Caco-2 (cell line): Measurements from ENCODE around the gene FAM83E. TPM values are rescaled to one million over a fixed set of nuclear protein-coding genes. Genes with fewer than 3 reads are reported as not detected.

Experiments used
- BruUV-seq: library from RNA; stranded (reverse); fragments of 400-500 nt; replicated peaks from 2 replicates; lab custom pipeline; 2021; lab: Mats Ljungman, UMichigan
- CTCF ChIA-PET: fragments of 300-600 bp; sonication (Branson Sonifier 250); formaldehyde crosslinking; loops from one replicate; lab custom pipeline; 2022; ENCODE audit warnings: antibody characterized with exemption; lab: Charles Lee
- POLR2A ChIA-PET: fragments of 300-600 bp; sonication (Branson Sonifier 250); formaldehyde crosslinking; loops from one replicate; lab custom pipeline; 2022; ENCODE audit warnings: antibody characterized with exemption; lab: Charles Lee
- DNase-seq, 2 experiments: peaks; one replicate each; pipeline versions ENCODE4 v3.0.0 to v3.0.0-alpha.2; 2020 to 2022
- H3K27me3 ChIP-seq: replicated peaks from 2 replicates; pipeline ENCODE4 v1.6.0; 2011; ENCODE audit warnings: low read length; ENCODE audit not compliant: control insufficient read depth, insufficient read depth
- H3K36me3 ChIP-seq: 2 replicates; pipeline ENCODE4 v1.5.1; 2011; ENCODE audit warnings: low read length; ENCODE audit not compliant: control insufficient read depth, insufficient read depth
- H3K4me1 ChIP-seq: fragments of 250-450 bp; sonication (Bioruptor Pico); 2 replicates; pipeline ENCODE4 v1.5.1; 2020; ENCODE audit warnings: mild to moderate bottlenecking
- H3K4me3 ChIP-seq: 2 replicates; pipeline ENCODE4 v1.5.1; 2011; ENCODE audit warnings: low read depth, mild to moderate bottlenecking, control low read depth, low read length
- H3K9me3 ChIP-seq: fragments of 250-450 bp; sonication (Bioruptor Pico); 2 replicates; pipeline ENCODE4 v1.5.1; 2020; ENCODE audit warnings: mild to moderate bottlenecking, moderate library complexity
- H3K27ac Mint-ChIP-seq: one replicate; pipeline ENCODE4 v1.8.0; 2022; ENCODE audit warnings: mixed read lengths; ENCODE audit not compliant: unreplicated experiment
- H3K27me3 Mint-ChIP-seq: one replicate; pipeline ENCODE4 v1.8.0; 2022; ENCODE audit warnings: mixed read lengths; ENCODE audit not compliant: insufficient read depth, unreplicated experiment
- H3K36me3 Mint-ChIP-seq: one replicate; pipeline ENCODE4 v1.8.0; 2022; ENCODE audit warnings: mild to moderate bottlenecking, mixed read lengths; ENCODE audit not compliant: insufficient read depth, unreplicated experiment
- H3K4me1 Mint-ChIP-seq: one replicate; pipeline ENCODE4 v1.8.0; 2022; ENCODE audit warnings: low read depth, mixed read lengths; ENCODE audit not compliant: unreplicated experiment
- H3K4me3 Mint-ChIP-seq: one replicate; pipeline ENCODE4 v1.8.0; 2022; ENCODE audit warnings: mild to moderate bottlenecking, moderate library complexity, mixed read lengths; ENCODE audit not compliant: unreplicated experiment
- H3K9me3 Mint-ChIP-seq: one replicate; pipeline ENCODE4 v1.8.0; 2022; ENCODE audit warnings: mixed read lengths; ENCODE audit not compliant: unreplicated experiment
- CTCF ChIP-seq, 2 experiments: fragments of 200-600 bp in 1 of 2; IDR thresholded peaks; 1 replicate in 1 of 2; 2 replicates in 1 of 2; pipeline versions ENCODE4 v1.5.1 to v1.8.0; 2011 to 2022; ENCODE audit warnings: antibody characterized with exemption in 1 of 2, control low read depth in 1 of 2, inconsistent platforms in 1 of 2, low read depth in 1 of 2, low read length in 1 of 2, mild to moderate bottlenecking in 1 of 2, moderate library complexity in 1 of 2; ENCODE audit not compliant: insufficient read depth in 1 of 2, severe bottlenecking in 1 of 2, unreplicated experiment in 1 of 2
- intact Hi-C: fragments of 100-400 bp; cut with micrococcal nuclease; formaldehyde crosslinking; loops from one replicate; pipeline ENCODE4 v1.10.0; 2022; ENCODE audit not compliant: unreplicated experiment
- total RNA-seq: library from RNA; stranded (reverse); gene quantifications from 2 replicates; pipeline ENCODE4 v1.2.3, GENCODE V29; 2022

FAM83E gene
- total RNA-seq, 1 experiment from 2014 or later: 6.8 TPM

DNA sequence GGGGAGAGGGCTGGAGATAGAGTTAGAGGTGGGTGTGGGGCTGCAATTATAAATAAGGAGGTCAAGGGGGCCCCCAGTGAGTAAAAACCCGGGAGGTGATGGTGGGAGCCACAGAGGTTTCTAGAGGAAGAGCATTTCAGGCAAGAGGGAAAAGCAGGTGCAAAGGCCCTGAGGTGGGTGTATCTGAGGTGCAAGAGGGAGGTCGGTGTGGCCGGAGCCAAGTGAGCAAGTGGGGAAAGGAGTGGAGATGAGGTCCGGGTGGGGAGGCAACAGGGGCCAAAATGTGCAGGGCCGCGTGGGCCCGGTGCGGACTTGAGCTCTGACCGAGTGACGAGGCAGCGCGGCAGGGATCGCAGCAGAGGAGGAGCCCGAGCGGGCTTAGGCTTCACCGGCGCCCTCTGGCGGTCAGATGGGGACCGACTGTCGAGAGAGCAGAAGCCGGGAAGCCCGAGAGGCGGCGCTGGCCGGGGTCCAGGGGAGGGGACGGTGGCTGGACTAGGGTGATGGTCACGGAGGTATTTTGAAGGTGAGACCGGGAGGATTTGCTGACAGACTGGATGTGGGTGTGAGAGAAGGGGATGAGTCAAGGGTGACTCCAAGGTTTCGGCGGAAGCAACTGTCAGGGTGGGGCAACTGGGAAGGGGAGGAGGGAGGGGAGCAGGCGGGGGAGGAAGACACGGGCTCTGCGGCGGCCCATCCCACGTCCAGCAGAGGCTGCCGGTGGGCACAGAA, 26.0 kb downstream of the FAM83E start:
- peak overlapping the region; percentile 79 for H3K4me3 Mint-ChIP-seq
- intact Hi-C loops: loop anchor here (1.0 to 5.0 kb wide), 2 partner anchors 19 to 257 kb away; no protein-coding TSS in a partner anchor
- no peaks in the 10 kb centered on the region for H3K9me3 ChIP-seq
- peak overlapping the region; percentile 27 for H3K4me3 ChIP-seq
- peaks cover 12% of the 10 kb centered on the region for H3K36me3 Mint-ChIP-seq
- H3K9me3 Mint-ChIP-seq: no peaks in the 10 kb centered on the region
- BruUV-seq: no TSS peak
- peak; percentile 89 to 93 for DNase-seq
- POLR2A ChIA-PET: interaction anchor here (0.6 kb wide), 1 partner anchor 31 kb away, joined by 3 read pairs; the partner anchor contains the start of gene SPHK2
- TF ChIP-seq CTCF (IDR thresholded peaks at IDR 0.05; ENCODE audit: insufficient read depth in 1 of 2, low read depth in 1 of 2, low read length in 1 of 2, severe bottlenecking in 1 of 2, unreplicated experiment in 1 of 2): peak; percentile 95 to 97
- H3K4me1 Mint-ChIP-seq: peaks cover 14% of the 10 kb centered on the region
- H3K27ac Mint-ChIP-seq: peak overlapping the region; percentile 74
- peaks cover 3% of the 10 kb centered on the region for H3K4me1 ChIP-seq
- no peaks in the 10 kb centered on the region for H3K27me3 ChIP-seq
- H3K36me3 ChIP-seq: no peaks in the 10 kb centered on the region
- H3K27me3 Mint-ChIP-seq: no peaks in the 10 kb centered on the region
- CTCF ChIA-PET: interaction anchor here (0.5 to 2.3 kb wide), 17 partner anchors 12 to 468 kb away, joined by 3 to 15 read pairs (median 4); partner anchors contain the start of gene GRWD1

GRCh38 chr19:48587387-48587786, 27.5 kb downstream of the FAM83E start:
- peaks cover 12% of the 10 kb centered on the region for H3K36me3 Mint-ChIP-seq
- TF ChIP-seq CTCF (IDR thresholded peaks at IDR 0.05; ENCODE audit: insufficient read depth in 1 of 2, low read depth in 1 of 2, low read length in 1 of 2, severe bottlenecking in 1 of 2, unreplicated experiment in 1 of 2): no peak
- no peak overlapping the region for H3K4me3 Mint-ChIP-seq
- no peak for DNase-seq
- BruUV-seq: no TSS peak
- no peaks in the 10 kb centered on the region for H3K27me3 Mint-ChIP-seq
- Histone ChIP-seq H3K36me3 (no peaks in the 10 kb centered on the region), H3K4me3 (no peak overlapping the region), H3K4me1 (peaks cover 8% of the 10 kb centered on the region), H3K27me3 (no peaks in the 10 kb centered on the region), H3K9me3 (no peaks in the 10 kb centered on the region)
- H3K27ac Mint-ChIP-seq: no peak overlapping the region
- CTCF ChIA-PET: interaction anchor here (0.6 to 2.3 kb wide), 4 partner anchors 24 to 98 kb away, joined by 3 to 15 read pairs (median 5); no protein-coding TSS in a partner anchor
- POLR2A ChIA-PET: no interaction called here
- H3K9me3 Mint-ChIP-seq: no peaks in the 10 kb centered on the region
- intact Hi-C loops: loop anchor here (5.0 kb wide), 1 partner anchor 255 kb away; no protein-coding TSS in a partner anchor
- H3K4me1 Mint-ChIP-seq: peaks cover 15% of the 10 kb centered on the region

GRCh38 chr19:48582168-48582567, 32.7 kb downstream of the FAM83E start:
- Histone ChIP-seq H3K4me1 (peaks cover 8% of the 10 kb centered on the region), H3K36me3 (no peaks in the 10 kb centered on the region), H3K4me3 (no peak overlapping the region), H3K9me3 (no peaks in the 10 kb centered on the region), H3K27me3 (no peaks in the 10 kb centered on the region)
- ChIA-PET CTCF (no interaction called here), POLR2A (no interaction called here)
- no peak for DNase-seq
- H3K4me1 Mint-ChIP-seq: peaks cover 8% of the 10 kb centered on the region
- no peaks in the 10 kb centered on the region for H3K9me3 Mint-ChIP-seq
- H3K36me3 Mint-ChIP-seq: peaks cover 14% of the 10 kb centered on the region
- no TSS peak for BruUV-seq
- H3K27me3 Mint-ChIP-seq: no peaks in the 10 kb centered on the region
- no peak for TF ChIP-seq CTCF (IDR thresholded peaks at IDR 0.05; ENCODE audit: insufficient read depth in 1 of 2, low read depth in 1 of 2, low read length in 1 of 2, severe bottlenecking in 1 of 2, unreplicated experiment in 1 of 2)
- intact Hi-C loops: loop anchor here (5.0 kb wide), 1 partner anchor 190 kb away; the partner anchor contains the start of genes GRIN2D and KDELR1
- H3K4me3 Mint-ChIP-seq: no peak overlapping the region
- H3K27ac Mint-ChIP-seq: peak overlapping the region; percentile 64
